PC-9 (cell line): ENCODE data around the gene CAMSAP3. TPM values are rescaled to one million over a fixed set of nuclear protein-coding genes. Genes with fewer than 3 reads are reported as not detected.

Source experiments
- BruUV-seq: library from RNA; stranded (reverse); fragments of 400-500 nt; replicated peaks from 2 replicates; lab custom pipeline; 2021; lab: Mats Ljungman, UMichigan
- CTCF ChIA-PET: fragments of 300-600 bp; sonication (Branson Sonifier 250); formaldehyde crosslinking; loops from one replicate; lab custom pipeline; 2022; ENCODE audit warnings: antibody characterized with exemption; lab: Charles Lee
- POLR2A ChIA-PET: fragments of 300-600 bp; sonication (Branson Sonifier 250); formaldehyde crosslinking; loops from one replicate; lab custom pipeline; 2022; ENCODE audit warnings: antibody characterized with exemption; ENCODE audit not compliant: unreplicated experiment; lab: Charles Lee
- DNase-seq, 2 experiments: peaks; one replicate each; pipeline versions ENCODE4 v3.0.0 to v3.0.0-alpha.2; 2015 to 2022; ENCODE audit warnings: mixed read lengths in 1 of 2
- H2AFZ ChIP-seq: fragments of 200-600 bp; sonication (generic); 2 replicates; pipeline ENCODE4 v1.8.1; 2017; ENCODE audit warnings: antibody characterized with exemption
- H3F3A ChIP-seq: fragments of 200-600 bp; sonication (generic); 2 replicates; pipeline ENCODE4 v1.8.1; 2017; ENCODE audit warnings: antibody characterized with exemption, mild to moderate bottlenecking, low read depth; ENCODE audit not compliant: insufficient read depth
- H3K27ac ChIP-seq: fragments of 200-600 bp; sonication (generic); 2 replicates; pipeline ENCODE4 v1.6.1; 2016; ENCODE audit warnings: mixed run types
- H3K27me3 ChIP-seq: fragments of 200-600 bp; sonication (generic); 2 replicates; pipeline ENCODE4 v1.6.1; 2016; ENCODE audit warnings: low read depth, mixed run types; ENCODE audit not compliant: insufficient read depth
- H3K36me3 ChIP-seq: fragments of 200-600 bp; sonication (generic); 2 replicates; pipeline ENCODE4 v1.6.1; 2016; ENCODE audit warnings: low read depth, mixed run types
- H3K4me1 ChIP-seq: fragments of 200-600 bp; sonication (generic); replicated peaks from 2 replicates; pipeline ENCODE4 v1.6.1; 2016; ENCODE audit warnings: mixed run types; ENCODE audit not compliant: insufficient read depth
- H3K4me2 ChIP-seq: fragments of 200-600 bp; sonication (generic); 2 replicates; pipeline ENCODE4 v1.6.1; 2017; ENCODE audit warnings: mixed run types
- H3K4me3 ChIP-seq: fragments of 200-600 bp; sonication (generic); 2 replicates; pipeline ENCODE4 v1.6.1; 2016; ENCODE audit warnings: mixed run types
- H3K79me2 ChIP-seq: fragments of 200-600 bp; sonication (generic); 2 replicates; pipeline ENCODE4 v1.6.1; 2017; ENCODE audit warnings: low read depth, mixed run types
- H3K9me2 ChIP-seq: fragments of 200-600 bp; sonication (generic); 2 replicates; pipeline ENCODE4 v1.8.1; 2017; ENCODE audit warnings: mild to moderate bottlenecking; ENCODE audit not compliant: insufficient read depth
- H3K9me3 ChIP-seq: fragments of 200-600 bp; sonication (generic); 2 replicates; pipeline ENCODE4 v1.8.1; 2016; ENCODE audit warnings: low read depth; ENCODE audit not compliant: insufficient read depth
- H4K20me1 ChIP-seq: fragments of 200-600 bp; sonication (generic); 2 replicates; pipeline ENCODE4 v1.8.1; 2017; ENCODE audit not compliant: insufficient read depth
- EZH2 ChIP-seq: fragments of 200-600 bp; sonication (generic); IDR thresholded peaks from 2 replicates; pipeline ENCODE4 v1.8.0; 2017; ENCODE audit warnings: antibody characterized with exemption, low read depth
- intact Hi-C: fragments of 100-400 bp; cut with micrococcal nuclease; formaldehyde crosslinking; loops from one replicate; pipeline ENCODE4 v1.10.0; 2022; ENCODE audit not compliant: unreplicated experiment
- total RNA-seq: library from RNA; stranded (reverse); gene quantifications from 2 replicates; pipeline ENCODE4 v1.2.3, GENCODE V29; 2021
- TF ChIP-seq, protein P1 (sequence below): fragments of 200-600 bp; sonication (generic); conservative IDR thresholded peaks from 2 replicates; pipeline ENCODE4 v1.6.1; 2017; ENCODE audit warnings: mixed run types, antibody characterized with exemption, mild to moderate bottlenecking, moderate library complexity

The CAMSAP3 gene
- total RNA-seq, 1 experiment from 2014 or later: 25.9 TPM

DNA sequence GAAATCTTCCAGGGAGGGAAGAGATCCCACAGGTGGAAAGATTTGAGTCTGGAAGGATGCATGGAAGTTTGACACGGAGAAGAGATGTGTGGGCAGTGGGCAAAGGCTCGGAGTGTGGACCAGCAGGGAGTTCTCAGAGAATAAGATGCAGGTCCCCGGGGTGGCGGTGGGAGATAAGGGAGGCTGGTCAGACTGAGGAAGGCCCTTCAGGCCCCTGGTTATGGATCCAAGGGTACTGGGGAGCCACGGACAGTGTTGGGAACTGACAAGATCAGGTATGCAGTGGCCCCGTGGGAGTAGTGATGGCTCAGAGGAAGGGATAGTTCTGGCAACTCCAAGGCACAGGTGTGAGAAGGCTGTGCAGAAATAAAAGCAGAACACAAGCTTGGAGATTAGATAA, 2.5 kb downstream of the CAMSAP3 start:
- no peaks in the 10 kb centered on the region for H3K9me3 ChIP-seq
- peaks cover 28% of the 10 kb centered on the region for H3F3A ChIP-seq
- CTCF ChIA-PET: no interaction called here
- no peaks in the 10 kb centered on the region for H3K36me3 ChIP-seq
- H3K27ac ChIP-seq: no peak overlapping the region
- peaks cover 14% of the 10 kb centered on the region; the same call in 1 of the 2 replicates for H4K20me1 ChIP-seq
- no peak for DNase-seq
- no peak overlapping the region for H3K4me3 ChIP-seq
- H3K4me2 ChIP-seq: no peak overlapping the region
- H3K27me3 ChIP-seq: no peaks in the 10 kb centered on the region
- H3K9me2 ChIP-seq: no peaks in the 10 kb centered on the region
- intact Hi-C loops: no loop called here
- H2AFZ ChIP-seq: no peak overlapping the region
- POLR2A ChIA-PET: no interaction called here
- H3K79me2 ChIP-seq: peaks cover 35% of the 10 kb centered on the region
- no TSS peak for BruUV-seq
- H3K4me1 ChIP-seq: peaks cover 6% of the 10 kb centered on the region; the same call in 1 of the 2 replicates
- no peak for TF ChIP-seq EZH2
- TF ChIP-seq, protein P1, sequence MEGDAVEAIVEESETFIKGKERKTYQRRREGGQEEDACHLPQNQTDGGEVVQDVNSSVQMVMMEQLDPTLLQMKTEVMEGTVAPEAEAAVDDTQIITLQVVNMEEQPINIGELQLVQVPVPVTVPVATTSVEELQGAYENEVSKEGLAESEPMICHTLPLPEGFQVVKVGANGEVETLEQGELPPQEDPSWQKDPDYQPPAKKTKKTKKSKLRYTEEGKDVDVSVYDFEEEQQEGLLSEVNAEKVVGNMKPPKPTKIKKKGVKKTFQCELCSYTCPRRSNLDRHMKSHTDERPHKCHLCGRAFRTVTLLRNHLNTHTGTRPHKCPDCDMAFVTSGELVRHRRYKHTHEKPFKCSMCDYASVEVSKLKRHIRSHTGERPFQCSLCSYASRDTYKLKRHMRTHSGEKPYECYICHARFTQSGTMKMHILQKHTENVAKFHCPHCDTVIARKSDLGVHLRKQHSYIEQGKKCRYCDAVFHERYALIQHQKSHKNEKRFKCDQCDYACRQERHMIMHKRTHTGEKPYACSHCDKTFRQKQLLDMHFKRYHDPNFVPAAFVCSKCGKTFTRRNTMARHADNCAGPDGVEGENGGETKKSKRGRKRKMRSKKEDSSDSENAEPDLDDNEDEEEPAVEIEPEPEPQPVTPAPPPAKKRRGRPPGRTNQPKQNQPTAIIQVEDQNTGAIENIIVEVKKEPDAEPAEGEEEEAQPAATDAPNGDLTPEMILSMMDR: no peak

DNA sequence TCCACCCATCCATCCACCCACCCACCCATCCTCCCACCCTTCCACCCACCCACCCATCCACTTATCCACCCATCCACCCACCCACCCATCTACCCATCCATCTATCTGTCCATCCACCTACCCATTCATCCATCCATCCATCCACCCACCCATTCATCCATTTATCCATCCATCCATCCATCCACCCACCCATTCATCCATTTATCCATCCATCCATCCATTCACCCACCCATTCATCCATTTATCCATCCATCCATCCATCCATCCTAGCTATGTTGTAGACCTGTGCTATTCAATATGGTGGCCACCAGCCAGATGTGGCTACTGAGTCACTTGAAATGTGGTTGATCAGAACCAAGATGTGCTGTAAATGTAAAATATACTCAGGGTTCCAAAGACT, 5.1 kb downstream of the CAMSAP3 start:
- DNase-seq: no peak
- intact Hi-C loops: no loop called here
- Histone ChIP-seq H3K79me2 (peaks cover 35% of the 10 kb centered on the region), H3K27ac (no peak overlapping the region), H3K9me2 (no peaks in the 10 kb centered on the region), H3F3A (peaks cover 27% of the 10 kb centered on the region; the same call in 1 of the 2 replicates), H3K4me3 (no peak overlapping the region), H3K4me1 (peaks cover 6% of the 10 kb centered on the region; the same call in 1 of the 2 replicates), H2AFZ (no peak overlapping the region), H3K9me3 (no peaks in the 10 kb centered on the region), H3K4me2 (no peak overlapping the region), H4K20me1 (peaks cover 21% of the 10 kb centered on the region), H3K27me3 (no peaks in the 10 kb centered on the region), H3K36me3 (no peaks in the 10 kb centered on the region)
- ChIA-PET CTCF (no interaction called here), POLR2A (no interaction called here)
- no peak for TF ChIP-seq EZH2
- TF ChIP-seq, protein P1: no peak
- no TSS peak for BruUV-seq

DNA sequence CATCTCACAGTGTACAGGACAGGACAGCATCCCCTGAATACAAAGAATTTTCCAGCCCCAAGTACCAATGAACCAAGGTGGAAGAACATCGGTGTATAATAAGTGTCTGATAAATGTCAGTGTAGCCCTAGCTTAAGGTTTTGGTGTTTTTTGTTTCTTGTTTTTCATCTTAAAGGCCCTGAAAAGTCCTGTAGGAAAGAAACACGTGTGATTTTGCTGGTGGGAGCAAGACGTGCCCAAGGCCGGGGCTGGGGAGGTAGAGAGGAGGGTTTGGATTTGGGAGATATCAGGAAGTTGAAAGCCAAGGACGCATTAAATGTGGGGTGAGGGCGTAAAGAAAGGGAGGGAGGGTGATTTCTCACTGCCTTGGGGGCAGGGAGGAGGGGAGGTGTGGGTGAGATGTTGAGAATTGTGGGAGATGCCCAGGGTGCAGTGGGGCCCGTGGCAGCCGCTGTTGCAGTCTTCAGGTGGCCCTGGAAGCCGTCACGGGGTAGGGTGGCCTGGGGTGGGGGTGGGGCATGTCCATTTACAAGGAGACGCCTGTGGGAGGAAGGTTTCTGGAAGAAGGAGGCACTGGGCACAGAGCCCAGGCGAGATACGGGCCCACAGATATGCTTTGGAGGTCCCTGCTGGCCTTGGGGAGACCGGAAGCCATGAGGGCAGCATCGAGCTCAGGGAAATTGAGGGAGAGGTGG, 6.7 kb downstream of the CAMSAP3 start:
- Histone ChIP-seq H2AFZ (no peak overlapping the region), H3F3A (peaks cover 31% of the 10 kb centered on the region; the same call in 1 of the 2 replicates), H3K4me2 (no peak overlapping the region), H3K4me1 (no peaks in the 10 kb centered on the region), H3K4me3 (no peak overlapping the region), H3K27me3 (no peaks in the 10 kb centered on the region), H3K9me3 (no peaks in the 10 kb centered on the region), H3K79me2 (peaks cover 24% of the 10 kb centered on the region), H4K20me1 (peaks cover 20% of the 10 kb centered on the region), H3K36me3 (no peaks in the 10 kb centered on the region), H3K27ac (no peak overlapping the region), H3K9me2 (no peaks in the 10 kb centered on the region)
- intact Hi-C loops: no loop called here
- no peak for DNase-seq
- no TSS peak for BruUV-seq
- ChIA-PET CTCF (no interaction called here), POLR2A (no interaction called here)
- TF ChIP-seq, protein P1: no peak
- no peak for TF ChIP-seq EZH2
